GM18873 (cell line): ENCODE data around the gene CITED1.

ENCODE experiments used
- ATAC-seq: cut with Tn5 transposase; IDR thresholded peaks from one replicate; pipeline ENCODE4 v1.9.1; 2021; ENCODE audit warnings: mild to moderate bottlenecking, moderate library complexity, moderate number of reproducible peaks; ENCODE audit not compliant: unreplicated experiment, low FRiP score

The CITED1 gene

DNA sequence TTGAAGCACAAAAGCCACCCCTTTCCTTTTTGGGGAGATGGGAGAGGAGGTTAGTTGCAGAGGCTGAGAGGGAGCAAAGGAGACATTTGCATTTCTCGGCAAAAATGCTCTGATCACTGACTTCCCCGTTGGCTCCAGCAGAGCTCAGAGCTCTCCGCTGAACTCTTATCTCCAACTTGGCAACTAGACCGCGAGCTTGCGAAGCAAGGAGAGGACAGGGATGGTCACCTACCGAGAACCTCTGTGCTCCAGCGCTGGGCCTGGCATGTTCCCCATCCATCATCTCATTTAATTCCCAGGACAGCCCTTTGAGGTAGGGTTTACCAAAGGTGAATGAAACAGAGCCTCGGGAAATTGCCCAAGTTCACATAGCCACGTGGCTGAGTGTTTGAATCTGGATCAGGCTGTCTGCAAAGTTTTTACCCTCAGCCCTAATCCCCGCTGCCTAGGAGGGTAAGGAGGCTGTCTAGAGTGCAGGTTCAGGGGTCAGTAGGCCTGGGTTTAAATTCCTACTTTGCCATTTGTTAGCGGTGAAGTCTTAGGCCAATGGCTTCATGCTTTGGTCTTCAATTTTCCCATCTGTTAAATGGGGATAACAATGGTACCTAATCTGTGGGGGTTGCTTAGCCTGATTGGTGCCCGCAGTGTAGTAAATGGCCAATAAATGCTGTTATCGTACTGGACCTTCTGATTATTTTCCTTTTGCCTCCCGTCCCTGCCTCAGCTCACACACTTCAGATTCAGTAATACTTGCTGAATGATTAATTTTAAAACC, 3.8 kb upstream of the CITED1 start:
- ATAC-seq, result no peak

DNA sequence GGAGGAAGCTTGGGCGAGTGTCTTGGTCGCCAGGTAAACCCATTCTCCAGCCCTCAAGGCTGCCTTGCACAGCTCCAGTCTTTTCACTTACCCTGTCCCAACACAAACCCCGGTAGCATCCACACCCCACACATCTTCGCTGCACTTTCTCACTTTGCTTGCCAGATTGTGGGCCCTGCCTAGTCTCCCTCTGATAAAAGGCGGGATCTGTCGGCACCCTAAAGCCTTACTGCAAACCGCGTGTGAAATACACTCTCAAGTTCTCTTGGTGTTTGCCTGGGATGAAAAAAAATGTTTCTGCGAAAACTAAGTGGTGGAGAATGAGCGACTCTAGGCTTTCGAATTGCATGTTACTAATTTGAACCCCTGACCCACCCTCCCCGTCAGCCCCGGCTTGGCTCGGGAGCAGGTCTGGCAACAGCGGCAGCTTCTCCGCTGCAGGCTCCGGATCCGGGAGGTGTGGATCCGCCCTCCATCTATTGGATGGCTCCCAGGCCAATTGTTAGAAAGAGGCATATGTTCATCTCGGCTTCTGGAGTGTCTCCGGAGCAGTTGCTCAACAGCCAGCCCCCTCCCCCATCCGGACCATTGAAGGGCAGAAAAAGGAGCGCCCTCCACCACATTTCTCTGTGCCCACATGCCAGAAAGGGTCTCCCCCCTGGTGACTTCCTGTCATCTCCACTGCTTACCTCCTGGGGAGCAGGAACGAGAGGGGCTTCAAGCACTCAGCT, 3.0 kb upstream of the CITED1 start:
- ATAC-seq, result no peak

DNA sequence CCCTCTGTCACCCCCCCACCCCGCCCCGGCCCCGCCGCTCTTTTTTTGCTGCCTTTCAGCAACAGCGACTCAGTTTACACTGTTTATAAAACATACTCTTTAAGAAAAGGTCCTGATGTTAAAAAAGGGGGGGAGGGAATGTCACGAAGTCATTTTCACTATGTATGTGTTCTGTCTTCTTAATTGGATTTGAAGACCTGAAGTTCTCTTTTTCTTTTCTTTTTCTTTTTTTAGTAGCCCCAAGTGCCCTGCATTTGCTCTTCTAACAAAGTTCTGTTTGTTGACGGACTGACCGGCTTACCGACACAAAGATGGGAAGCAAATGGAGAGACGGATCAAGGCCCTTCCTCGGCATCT, 2.5 kb upstream of the CITED1 start:
- no peak for ATAC-seq

DNA sequence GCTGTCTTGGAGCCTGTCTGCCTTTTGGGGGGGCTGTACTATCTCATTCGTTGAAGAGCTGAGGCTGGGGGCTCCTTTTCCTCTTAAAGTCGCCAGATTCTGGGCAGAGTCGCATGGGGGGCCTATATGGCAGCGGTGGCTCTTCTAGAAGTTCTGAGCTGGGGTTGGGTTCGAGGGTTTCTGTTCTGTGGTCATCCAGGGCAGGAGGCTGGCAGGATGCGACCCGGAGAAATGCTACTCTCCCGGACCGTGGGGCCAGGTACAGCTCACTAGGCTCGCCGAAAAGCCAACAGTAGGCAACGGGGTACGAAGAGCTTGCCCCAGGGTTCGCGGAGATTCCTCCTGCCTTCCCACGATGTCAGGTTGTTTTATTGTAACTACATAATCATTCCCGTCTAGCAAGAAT, 1.9 kb upstream of the CITED1 start:
- no peak for ATAC-seq

GRCh38 chrX:72306851-72307645, 1.3 kb upstream of the CITED1 start:
- peak; percentile 68 for ATAC-seq

DNA sequence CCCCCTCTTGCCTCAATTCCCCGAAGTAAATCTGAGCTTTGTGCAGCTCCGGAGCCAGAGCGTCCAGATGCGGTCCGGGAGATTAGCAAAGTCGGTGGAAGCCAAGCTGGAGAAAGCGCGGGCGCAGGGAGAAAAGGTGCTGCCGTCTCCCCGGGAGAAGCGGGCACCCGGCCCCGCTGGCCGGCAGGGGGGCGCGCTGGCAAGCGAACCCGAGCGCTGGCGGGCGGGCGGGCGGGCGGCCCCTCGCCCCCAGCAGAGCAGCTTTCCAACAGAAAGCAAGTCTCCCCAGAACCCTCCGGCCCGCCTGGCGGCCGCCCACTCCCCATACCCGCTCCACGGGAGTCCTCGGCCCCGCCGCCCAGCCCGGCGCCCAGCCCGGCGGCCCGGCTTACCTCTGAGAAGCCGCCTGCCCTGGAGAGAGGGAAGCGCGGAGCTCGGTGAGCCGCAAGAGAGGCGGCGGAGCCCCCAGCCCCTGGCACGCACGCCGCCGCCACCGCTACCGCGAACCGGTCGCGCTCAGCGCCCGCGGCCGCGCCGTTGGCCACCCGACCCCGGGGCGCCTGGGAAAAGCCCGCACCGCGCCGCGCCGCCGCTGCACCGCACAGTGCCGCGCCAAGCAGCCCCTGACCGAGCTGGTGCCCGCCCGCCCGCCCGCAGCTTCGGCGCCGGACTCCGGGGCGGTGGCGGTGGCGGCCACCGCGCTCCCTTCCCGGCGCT, 529 bp upstream of the CITED1 start:
- no peak for ATAC-seq

DNA sequence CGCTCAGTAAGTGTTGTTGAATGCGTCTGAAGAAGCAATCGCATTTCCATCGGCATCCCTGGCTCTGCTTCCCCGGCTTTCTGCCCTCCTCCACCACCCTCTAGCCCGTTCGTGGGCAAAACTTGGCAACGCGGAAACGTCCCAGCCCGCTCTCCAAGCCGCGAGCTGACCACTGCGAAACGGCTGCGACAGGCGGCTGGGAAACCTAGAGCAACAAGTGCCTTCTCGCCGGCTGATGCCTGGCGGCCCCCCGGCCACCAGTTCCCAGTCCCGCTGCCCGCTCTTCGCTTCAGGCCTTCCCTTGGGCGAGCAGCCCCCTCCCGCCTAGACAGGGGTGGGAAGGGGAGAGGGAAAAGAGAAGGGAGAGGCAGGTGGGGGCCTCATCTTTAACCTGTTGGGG, 837 bp downstream of the CITED1 start:
- ATAC-seq, result no peak

DNA sequence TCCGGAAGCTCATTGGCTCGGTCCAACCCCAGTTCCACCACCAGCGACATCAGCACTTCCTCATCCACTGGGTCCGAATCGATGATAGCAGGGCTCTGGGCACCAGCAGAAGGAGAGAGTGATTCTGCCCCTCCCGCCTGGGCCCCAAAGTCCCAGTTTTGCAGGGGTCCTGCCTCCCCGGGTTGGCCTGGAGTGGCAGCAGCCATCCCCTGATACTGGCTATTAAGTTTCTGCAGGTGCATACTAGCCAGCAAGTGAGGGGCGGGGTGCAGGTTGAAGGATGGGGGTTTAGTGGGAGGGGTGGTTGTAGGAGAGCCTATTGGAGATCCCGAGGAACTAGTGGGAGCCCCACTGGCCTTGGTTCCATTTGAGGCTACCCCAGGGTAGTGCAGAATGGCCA, 3.9 kb downstream of the CITED1 start:
- ATAC-seq, result no peak

- no peak for ATAC-seq
Observed at GRCh38 chrX:72299891-72300630, 5.7 kb downstream of the CITED1 start.

DNA sequence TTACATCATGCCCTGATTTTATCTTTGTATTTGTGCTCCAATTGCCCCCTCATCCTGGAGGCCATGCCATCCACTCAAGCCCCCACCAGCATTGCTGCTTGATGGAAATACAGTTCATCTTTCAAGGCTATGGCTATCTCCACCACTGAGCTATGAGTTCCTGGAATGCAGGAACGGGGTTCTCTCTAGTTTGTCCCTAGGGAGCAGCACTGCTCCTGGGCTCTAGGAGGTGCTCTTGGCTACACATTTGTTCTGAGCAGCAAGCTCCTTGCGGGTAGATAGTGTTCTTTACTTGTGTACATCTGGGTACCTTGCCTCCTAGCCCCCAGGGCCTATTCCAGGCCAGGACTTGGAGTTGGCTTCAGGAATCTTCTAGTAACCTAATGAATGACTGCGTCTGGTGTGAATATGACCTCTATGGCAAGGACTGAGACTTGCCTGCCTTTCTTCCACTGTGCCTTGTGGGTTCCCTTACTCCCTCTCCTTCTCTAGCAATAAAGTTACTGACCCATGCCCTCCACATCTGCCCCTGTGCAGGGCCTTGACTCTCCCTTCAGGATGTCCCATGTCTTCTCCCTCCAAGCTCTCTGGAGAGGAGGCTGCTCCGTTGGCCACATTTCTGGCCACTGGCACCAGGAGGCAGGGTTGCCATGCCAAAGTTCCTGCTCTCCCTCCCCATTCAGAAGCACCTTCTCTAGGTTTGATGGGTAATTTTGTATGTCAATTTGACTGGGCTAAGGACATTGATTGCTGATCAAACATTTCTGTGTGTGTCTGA, 7.6 kb downstream of the CITED1 start:
- ATAC-seq, result no peak

- ATAC-seq, result no peak
Observed at GRCh38 chrX:72296991-72297390, 8.7 kb downstream of the CITED1 start.

DNA sequence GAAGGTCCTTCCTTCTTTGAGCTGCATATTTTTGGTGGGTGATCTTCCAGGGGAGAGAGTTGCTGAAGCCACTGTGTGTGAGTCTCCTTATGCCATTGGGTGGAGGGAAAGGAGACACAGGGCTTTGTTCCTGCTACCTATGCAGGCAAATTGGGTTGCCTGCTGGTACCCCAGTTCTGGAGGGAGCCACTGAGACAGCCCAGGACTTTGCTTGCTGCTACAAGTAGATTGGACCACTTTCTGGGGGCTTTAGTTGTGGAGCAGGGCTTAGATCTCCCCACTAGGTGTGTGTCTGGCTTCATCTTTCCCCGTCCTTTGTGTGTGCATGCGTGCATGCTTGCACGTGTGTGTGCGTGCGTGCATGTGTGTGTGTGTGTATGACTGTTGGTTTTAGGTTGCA, 10.0 kb downstream of the CITED1 start:
- no peak for ATAC-seq

- no peak for ATAC-seq
Observed at GRCh38 chrX:72294497-72294896, 11.2 kb downstream of the CITED1 start.

DNA sequence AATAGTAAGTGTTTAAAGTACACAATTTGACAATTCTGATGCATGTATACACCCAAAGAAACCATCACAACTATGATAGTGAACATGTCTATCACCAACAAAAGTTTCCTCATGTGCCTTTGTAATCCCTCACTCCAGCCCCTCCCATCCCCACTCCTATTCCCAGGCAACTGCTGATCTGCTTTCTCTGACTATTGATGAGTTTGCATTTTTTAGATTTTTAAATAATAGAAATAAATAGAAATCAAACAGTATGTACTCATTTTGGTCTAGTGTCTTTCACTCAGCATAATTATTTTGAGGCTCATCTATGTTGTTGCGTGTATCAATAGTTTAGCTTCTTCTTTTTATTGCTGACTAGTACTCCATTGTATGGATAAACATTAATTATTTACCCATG, 23.4 kb downstream of the CITED1 start:
- no peak for ATAC-seq

DNA sequence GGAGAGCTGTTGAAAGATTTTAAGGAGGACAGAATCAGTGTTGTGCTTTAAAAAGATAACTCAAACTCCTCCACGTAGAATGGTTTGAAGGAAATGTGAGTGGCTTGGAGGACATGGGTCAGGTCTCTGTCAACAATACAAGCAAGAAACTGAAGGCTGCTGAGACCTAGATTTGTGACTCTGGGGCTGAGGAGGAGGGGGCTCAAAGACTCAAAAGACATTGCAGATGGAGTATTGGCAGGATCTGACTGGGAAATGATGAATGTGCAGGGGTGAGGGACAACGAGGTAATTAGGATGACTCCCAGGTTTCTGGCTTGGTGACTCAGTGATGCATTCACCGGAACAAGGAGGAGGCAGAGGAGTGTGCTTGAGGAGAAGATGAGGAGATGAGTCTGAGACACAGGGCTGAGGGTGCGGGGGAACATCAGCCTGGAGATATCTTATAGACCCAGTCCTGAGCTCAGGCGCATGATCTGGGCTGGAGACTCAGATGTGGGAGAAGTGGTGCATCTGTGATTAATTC, 25.3 kb downstream of the CITED1 start:
- no peak for ATAC-seq

GRCh38 chrX:72276478-72276953, 29.2 kb downstream of the CITED1 start:
- no peak for ATAC-seq

DNA sequence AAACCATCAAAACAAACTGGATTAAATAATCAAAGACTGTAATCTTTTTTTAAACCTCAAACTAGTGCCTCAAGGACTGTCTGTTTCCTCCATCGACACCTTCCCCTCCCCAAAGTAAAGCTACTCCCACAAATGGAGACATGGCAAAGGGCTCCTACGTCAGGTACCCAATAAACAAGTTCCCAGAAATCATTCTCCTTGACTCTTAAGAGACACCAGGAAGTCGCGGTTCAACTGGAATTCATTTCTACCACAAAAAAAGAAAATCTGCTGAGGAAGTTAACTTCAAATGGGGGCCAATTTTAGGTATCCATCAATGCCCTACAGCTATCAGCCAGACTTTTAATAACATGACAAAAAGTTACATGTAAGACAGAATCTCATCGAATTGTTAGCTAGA, 31.2 kb downstream of the CITED1 start:
- ATAC-seq, result no peak

GRCh38 chrX:72273718-72274117, 32.0 kb downstream of the CITED1 start:
- ATAC-seq, result no peak

- ATAC-seq, result no peak
Observed at GRCh38 chrX:72272868-72273267, 32.8 kb downstream of the CITED1 start.
